Duodenal mucosa (tissue), 2 donors: ENCODE data around the gene EEF1B2.
"Not testable (repeated sequence)": the region's sequence is repeated elsewhere in the genome, so short reads cannot be mapped to it uniquely, and the experiment has no call there.

Experiments
- H3K27ac ChIP-seq: one replicate; pipeline ENCODE4 v1.7.0; 2013; ENCODE audit warnings: low read depth, low read length
- H3K27me3 ChIP-seq, 2 donors: one replicate each; pipeline ENCODE4 v1.7.0; 2013; ENCODE audit warnings: low read length in 2 of 2, control low read depth in 1 of 2; ENCODE audit not compliant: insufficient read depth in 2 of 2, control insufficient read depth in 1 of 2
- H3K36me3 ChIP-seq, 2 donors: one replicate each; pipeline ENCODE4 v1.7.0; 2013; ENCODE audit warnings: low read length in 2 of 2, control low read depth in 1 of 2; ENCODE audit not compliant: insufficient read depth in 2 of 2, control insufficient read depth in 1 of 2
- H3K4me1 ChIP-seq, 2 donors: one replicate each; pipeline ENCODE4 v1.7.0; 2013; ENCODE audit warnings: low read length in 2 of 2, control low read depth in 1 of 2; ENCODE audit not compliant: insufficient read depth in 2 of 2, control insufficient read depth in 1 of 2
- H3K4me3 ChIP-seq, 2 donors: one replicate each; pipeline ENCODE4 v1.7.0; 2013; ENCODE audit warnings: low read length in 2 of 2, low read depth in 1 of 2
- H3K9ac ChIP-seq, 2 donors: one replicate each; pipeline ENCODE4 v1.7.0; 2013; ENCODE audit warnings: low read length in 2 of 2, low read depth in 1 of 2
- H3K9me3 ChIP-seq, 2 donors: one replicate each; pipeline ENCODE4 v1.7.0; 2013; ENCODE audit warnings: low read length in 2 of 2, control low read depth in 1 of 2; ENCODE audit not compliant: control insufficient read depth in 1 of 2

EEF1B2 gene

GRCh38 chr2:206163251-206163880 is 3.7 kb downstream of the EEF1B2 start:
- H3K27me3 ChIP-seq, result no peaks in the 10 kb centered on the region
- no peak overlapping the region for H3K9ac ChIP-seq
- H3K4me3 ChIP-seq, result no peak overlapping the region
- peaks cover 13 to 15% of the 10 kb centered on the region in 2 donors for H3K4me1 ChIP-seq
- H3K27ac ChIP-seq, result no peak overlapping the region
- peaks cover 16 to 35% of the 10 kb centered on the region in 2 donors for H3K36me3 ChIP-seq
- H3K9me3 ChIP-seq, result no peaks in the 10 kb centered on the region

GRCh38 chr2:206164261-206164862 is 4.7 kb downstream of the EEF1B2 start:
- peaks cover 11 to 15% of the 10 kb centered on the region in 2 donors for H3K4me1 ChIP-seq
- H3K36me3 ChIP-seq, result peaks cover 16 to 35% of the 10 kb centered on the region in 2 donors
- H3K4me3 ChIP-seq, result no peak overlapping the region
- no peaks in the 10 kb centered on the region for H3K27me3 ChIP-seq
- H3K9ac ChIP-seq, result no peak overlapping the region
- H3K27ac ChIP-seq, result no peak overlapping the region
- H3K9me3 ChIP-seq, result no peaks in the 10 kb centered on the region

- not testable (repeated sequence) for H3K9ac ChIP-seq, H3K27ac ChIP-seq, H3K36me3 ChIP-seq, H3K4me1 ChIP-seq, H3K27me3 ChIP-seq, H3K9me3 ChIP-seq, H3K4me3 ChIP-seq
Observed at GRCh38 chr2:206168230-206168629, 8.5 kb downstream of the EEF1B2 start.

GRCh38 chr2:206171624-206172397 is 12.1 kb downstream of the EEF1B2 start:
- not testable (repeated sequence) for H3K27ac ChIP-seq, H3K36me3 ChIP-seq, H3K9ac ChIP-seq, H3K27me3 ChIP-seq, H3K9me3 ChIP-seq, H3K4me3 ChIP-seq, H3K4me1 ChIP-seq

GRCh38 chr2:206173147-206173546 is 13.5 kb downstream of the EEF1B2 start:
- no peak overlapping the region for H3K9ac ChIP-seq
- no peak overlapping the region for H3K4me3 ChIP-seq
- no peaks in the 10 kb centered on the region for H3K4me1 ChIP-seq
- no peak overlapping the region for H3K27ac ChIP-seq
- no peaks in the 10 kb centered on the region for H3K27me3 ChIP-seq
- H3K36me3 ChIP-seq, result no peaks in the 10 kb centered on the region
- H3K9me3 ChIP-seq, result no peaks in the 10 kb centered on the region

- Histone ChIP-seq H3K27ac (no peak overlapping the region), H3K9ac (no peak overlapping the region), H3K36me3 (no peaks in the 10 kb centered on the region), H3K27me3 (no peaks in the 10 kb centered on the region), H3K4me3 (no peak overlapping the region), H3K9me3 (no peaks in the 10 kb centered on the region), H3K4me1 (no peaks in the 10 kb centered on the region)
Observed at GRCh38 chr2:206176121-206176520, 16.4 kb downstream of the EEF1B2 start.

- H3K4me3 ChIP-seq, result no peak overlapping the region
- H3K27ac ChIP-seq, result no peak overlapping the region
- H3K36me3 ChIP-seq, result no peaks in the 10 kb centered on the region
- H3K27me3 ChIP-seq, result no peaks in the 10 kb centered on the region
- H3K9me3 ChIP-seq, result no peaks in the 10 kb centered on the region
- no peaks in the 10 kb centered on the region for H3K4me1 ChIP-seq
- no peak overlapping the region for H3K9ac ChIP-seq
Observed at GRCh38 chr2:206176901-206177300, 17.2 kb downstream of the EEF1B2 start.

- H3K4me1 ChIP-seq, H3K9me3 ChIP-seq, H3K27ac ChIP-seq, H3K9ac ChIP-seq, H3K4me3 ChIP-seq, H3K27me3 ChIP-seq, H3K36me3 ChIP-seq: not testable (repeated sequence)
Observed at GRCh38 chr2:206181526-206181925, 21.8 kb downstream of the EEF1B2 start.

- Histone ChIP-seq H3K4me1 (no peaks in the 10 kb centered on the region), H3K9me3 (no peaks in the 10 kb centered on the region), H3K27ac (no peak overlapping the region), H3K9ac (no peak overlapping the region), H3K4me3 (no peak overlapping the region), H3K36me3 (no peaks in the 10 kb centered on the region), H3K27me3 (no peaks in the 10 kb centered on the region)
Observed at GRCh38 chr2:206189691-206190090, 30.0 kb downstream of the EEF1B2 start.

GRCh38 chr2:206190111-206190510 is 30.4 kb downstream of the EEF1B2 start:
- Histone ChIP-seq H3K27me3 (no peaks in the 10 kb centered on the region), H3K4me3 (no peak overlapping the region), H3K9ac (no peak overlapping the region), H3K4me1 (no peaks in the 10 kb centered on the region), H3K36me3 (no peaks in the 10 kb centered on the region), H3K9me3 (no peaks in the 10 kb centered on the region), H3K27ac (no peak overlapping the region)
